ENCODE data around the gene PRPF40A.
"Not testable (repeated sequence)": the region's sequence is repeated elsewhere in the genome, so short reads cannot be mapped to it uniquely, and the experiment has no call there.

Gene PRPF40A

DNA sequence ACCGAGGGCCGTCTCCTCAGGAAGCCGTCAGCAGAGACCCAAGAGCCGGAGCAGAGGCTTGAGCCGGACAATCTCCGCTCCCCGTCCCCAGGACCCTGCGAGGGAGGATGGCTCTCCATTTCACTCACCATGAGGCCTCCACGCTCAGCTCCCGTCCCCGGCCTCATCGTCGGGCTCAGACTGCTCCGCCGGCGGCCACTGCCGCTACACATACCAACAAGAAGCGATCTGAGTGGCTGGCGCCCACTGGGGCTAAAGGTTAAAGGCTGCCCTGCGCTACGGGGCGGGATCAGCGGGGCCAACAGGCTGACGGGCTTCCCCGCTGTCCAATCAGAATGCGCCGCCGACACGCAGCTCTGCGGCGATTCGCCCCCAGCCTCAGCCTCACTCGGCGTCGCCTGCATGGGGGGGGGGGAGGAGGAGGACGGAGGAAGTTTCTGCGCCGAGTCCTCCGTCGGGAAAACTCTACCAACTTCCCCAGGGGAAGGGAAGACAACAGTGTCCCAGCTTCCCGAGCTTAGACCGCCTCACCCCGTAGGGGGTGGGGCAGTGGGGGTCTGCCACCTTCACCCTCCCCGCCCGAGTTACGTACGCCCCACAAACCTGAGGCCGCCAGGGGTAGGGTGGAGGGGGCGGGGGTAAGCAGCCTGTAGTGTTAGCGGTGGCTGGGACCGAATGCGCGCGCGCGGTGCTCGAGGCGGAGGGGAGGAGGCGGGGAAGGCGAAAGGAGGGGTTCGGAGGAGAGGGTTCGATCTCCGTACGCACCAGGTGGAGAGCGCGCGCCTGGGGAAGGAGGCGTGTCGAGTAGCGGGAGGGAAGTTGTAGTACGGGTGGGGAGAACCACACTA is at the start of gene PRPF40A:
Gene PRPF40A, minus strand, starts transcription at position 234 of the 848 bp plus-strand sequence. Its CDS starts 22 bp downstream, at position 212.
- peak; percentile 97 to 99 (median 98) for DNase-seq (ENCODE audit: low read depth in 3 of 3)

DNA sequence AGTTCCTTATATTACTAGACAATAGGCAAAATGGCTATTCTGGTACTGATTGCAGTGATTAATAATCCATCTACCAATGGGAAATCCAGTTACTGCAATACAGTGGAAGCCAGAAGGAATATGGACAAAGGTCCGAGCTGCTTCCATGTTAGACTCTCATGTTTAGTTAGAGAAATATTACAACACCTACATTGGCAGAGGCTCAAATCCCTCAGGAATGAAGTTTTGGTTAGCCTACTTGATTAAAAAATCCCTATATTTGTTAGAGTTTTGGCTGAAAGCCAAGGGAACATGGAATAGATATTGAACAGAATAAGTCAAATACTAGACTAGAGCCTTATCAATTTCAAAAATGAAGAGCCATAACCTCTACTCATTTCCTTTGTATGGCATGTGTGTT is 49.7 kb upstream of the PRPF40A start:
- no peak for DNase-seq (ENCODE audit: low read depth in 3 of 3)

DNA sequence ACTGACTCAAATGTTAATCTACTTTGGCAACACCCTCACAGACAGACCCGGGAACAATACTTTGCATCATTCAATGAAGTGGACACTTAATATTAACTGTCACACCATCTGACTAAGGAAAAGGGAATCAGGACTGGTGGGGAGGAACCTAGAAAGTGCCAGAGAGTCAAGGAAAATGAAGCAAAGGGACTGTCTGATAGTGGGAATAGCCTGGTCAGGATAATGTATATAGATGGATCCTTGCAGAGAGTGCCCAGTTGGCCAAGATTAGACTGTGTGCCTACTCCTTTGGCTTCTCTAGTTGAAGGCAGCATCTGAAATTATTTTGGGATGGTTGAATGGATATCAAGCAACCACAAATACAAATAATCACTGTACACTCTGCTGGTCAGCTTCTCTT is 46.4 kb upstream of the PRPF40A start:
- DNase-seq (ENCODE audit: low read depth in 3 of 3): no peak

DNA sequence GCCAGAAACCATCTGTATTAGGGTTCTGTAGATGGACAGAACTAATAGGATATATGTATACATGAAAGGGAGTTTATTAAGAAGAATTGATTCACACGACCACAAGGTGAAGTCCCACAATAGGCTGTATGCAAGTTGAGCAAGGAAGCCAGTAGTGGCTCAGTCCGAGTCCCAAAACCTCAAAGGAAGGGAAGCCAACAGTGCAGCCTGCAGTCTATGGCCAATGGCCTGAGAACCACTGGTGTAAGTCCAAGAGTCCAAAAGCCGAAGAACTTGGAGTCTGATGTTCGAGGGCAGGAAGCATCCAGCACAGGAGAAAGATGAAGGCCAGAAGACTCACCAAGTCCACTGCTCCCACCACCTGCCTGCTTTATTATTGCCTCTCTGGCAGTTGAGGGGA is 45.9 kb upstream of the PRPF40A start:
- not testable (repeated sequence) for DNase-seq (ENCODE audit: low read depth in 3 of 3)

DNA sequence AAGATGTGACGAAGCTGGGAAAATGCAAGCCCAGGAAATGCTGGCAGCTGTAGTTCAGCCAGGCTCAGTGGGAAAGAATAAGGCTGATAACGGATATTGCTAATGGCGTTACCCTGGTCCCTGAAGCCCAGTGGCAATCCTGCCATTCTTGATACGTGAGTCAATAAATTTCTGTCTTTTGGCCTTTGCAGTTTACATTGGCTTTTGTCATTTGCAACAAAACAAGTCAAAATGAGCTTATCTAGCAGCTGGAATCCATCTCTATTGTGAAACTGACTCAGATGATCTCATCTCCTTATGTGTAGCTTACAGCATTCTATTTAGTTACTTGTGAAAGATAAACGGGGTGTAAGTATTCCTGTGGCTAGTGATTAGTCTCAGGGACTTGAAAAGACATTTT is 44.9 kb upstream of the PRPF40A start:
- DNase-seq (ENCODE audit: low read depth in 3 of 3): no peak

DNA sequence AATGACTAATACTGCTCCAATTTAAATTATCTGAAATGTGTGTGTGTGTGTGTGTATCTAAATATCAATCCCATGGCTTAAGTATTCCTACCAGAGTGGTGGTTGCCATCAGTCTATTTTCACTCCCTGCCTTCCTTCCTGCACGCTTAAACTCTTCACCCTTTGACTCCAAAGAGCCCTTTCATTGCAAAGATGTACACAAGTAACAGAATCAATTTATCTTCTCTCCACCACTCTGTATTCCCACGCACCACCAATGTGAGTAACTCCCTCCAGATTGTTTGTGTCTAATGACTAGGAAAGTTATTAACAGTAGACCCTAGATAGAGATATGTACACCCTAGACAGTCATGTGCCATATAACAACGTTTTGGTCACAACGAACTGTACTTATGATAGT is 44.0 kb upstream of the PRPF40A start:
- DNase-seq (ENCODE audit: low read depth in 3 of 3): no peak

DNA sequence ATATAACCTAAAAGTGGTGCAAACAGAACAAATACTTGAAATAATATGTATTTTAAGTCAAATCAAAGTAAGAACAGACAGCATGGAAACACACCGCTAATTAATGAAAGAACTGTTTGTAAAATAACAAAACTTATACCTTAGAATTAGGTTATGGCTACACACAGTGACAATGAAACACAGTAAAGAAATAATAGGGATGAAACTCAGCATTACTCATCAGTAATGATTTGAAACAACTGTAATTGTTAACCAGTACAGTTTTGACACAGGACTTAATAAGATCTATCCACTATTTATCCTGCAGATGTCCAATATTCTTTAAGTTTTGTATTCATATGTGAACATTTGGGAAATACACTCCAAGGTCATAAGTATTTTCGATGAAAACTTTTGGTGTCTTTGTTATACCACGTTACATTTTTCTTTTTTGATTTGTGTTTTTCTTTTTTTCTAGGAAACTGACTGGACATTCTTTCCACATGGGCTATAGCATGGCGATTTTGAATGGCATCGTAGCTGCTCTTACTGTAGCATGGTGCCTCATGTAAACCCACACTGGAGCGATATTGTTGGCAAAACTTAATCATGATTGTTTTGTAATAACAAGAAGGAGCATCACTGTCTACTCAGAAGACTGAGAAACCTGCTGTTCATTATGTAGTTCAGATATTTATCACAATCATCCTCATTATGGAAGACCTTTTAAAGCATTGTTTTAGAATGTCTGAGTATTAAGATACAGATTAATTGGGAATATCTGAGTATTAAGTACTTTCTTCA is 42.2 kb upstream of the PRPF40A start:
- DNase-seq (ENCODE audit: low read depth in 3 of 3): no peak

DNA sequence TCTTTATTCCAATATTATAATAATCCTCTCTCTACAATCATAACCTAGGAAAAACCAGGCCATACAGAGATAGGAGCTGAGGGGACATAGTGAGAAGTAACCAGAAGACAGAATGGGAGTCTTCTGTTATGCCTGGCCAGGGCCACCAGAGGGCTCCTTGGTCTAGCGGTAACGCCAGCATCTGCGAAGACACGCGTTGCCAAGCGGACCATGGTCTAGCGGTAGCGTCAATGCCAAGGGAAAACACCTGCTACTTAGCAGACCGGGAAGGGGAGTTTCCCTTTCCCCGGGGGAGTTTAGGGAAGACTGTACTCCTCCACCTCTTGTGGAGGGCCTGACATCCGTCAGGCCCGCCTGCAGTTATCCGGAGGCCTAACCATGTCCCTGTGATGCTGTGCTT is 37.8 kb upstream of the PRPF40A start:
- DNase-seq (ENCODE audit: low read depth in 3 of 3): no peak

DNA sequence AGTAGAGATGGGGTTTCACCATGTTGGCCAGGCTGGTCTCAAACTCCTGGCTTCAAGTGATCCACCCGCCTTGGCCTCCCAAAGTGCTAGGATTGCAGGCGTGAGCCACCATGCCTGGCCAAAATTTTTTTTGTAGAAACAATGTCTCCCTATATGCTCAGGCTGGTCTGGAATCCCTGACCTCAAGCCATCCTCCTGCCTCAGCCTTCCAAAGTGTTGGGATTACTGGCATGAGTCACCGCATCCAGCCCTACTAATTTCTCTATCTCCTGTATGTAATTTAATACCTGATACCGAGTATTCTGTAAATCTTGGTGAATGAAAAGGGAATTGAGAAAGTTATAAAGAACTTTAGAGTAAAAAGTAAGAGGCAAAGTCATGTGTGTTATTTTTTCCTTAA is 30.5 kb upstream of the PRPF40A start:
- DNase-seq (ENCODE audit: low read depth in 3 of 3): not testable (repeated sequence)

DNA sequence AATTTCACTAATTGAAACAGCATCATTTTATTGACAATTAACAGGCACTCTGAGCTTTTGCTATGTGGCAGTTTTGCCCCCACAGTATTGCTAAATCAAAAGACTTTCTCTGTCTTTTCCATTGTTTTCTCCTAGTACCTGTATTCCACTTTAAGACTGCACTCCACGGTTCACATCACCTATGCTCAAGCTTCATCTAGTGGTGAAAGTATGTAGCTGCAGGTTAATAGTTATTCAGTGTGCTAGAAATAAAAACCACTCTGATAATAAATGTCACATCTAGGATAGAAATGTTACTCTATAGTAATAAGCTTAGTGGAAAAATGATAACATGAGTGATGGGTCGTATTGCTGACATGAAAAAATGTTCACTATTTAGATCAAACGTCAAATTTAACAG is 25.7 kb upstream of the PRPF40A start:
- no peak for DNase-seq (ENCODE audit: low read depth in 3 of 3)

DNA sequence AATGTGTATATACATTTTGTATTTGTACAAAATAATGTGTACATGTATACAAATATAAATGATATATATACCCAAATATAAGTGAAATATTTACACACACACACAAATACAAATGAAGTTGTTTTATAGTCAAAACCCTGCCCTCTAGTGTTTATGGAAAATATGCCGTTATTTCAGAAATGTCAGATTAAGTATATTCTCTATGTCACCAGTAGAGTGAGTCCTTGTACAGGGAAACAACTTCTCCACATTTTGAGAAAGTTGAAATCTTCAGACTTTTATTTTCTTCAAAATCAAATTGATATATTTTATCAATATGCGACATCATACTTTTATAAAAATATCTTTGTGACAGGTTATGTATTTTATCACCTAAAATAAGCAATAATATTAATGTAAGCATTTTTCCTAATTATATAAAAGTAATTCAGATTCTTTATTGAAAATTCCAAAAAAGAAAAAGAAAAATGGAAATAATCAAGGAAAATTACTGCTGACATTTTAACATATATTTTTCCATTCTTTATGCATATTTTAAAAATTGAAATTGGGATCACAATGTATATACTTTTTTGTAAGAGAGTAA is 23.6 kb upstream of the PRPF40A start:
- no peak for DNase-seq (ENCODE audit: low read depth in 3 of 3)

DNA sequence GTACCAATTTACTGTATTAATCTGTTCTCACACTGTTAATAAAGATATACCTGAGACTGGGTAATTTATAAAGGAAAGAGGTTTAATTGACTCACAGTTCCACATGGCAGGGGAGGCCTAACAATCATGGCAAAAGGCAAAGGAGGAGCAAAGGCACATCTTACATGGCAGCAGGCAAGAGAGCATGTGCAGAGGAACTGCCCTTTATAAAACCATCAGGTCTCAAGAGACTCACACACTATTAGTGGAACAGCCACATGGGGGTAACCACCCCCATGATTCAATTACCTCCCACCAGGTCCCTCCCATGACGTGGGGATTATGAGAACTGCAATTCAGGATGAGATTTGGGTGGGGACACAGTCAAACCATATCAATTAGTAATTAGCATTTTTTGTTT is 22.4 kb upstream of the PRPF40A start:
- not testable (repeated sequence) for DNase-seq (ENCODE audit: low read depth in 3 of 3)

DNA sequence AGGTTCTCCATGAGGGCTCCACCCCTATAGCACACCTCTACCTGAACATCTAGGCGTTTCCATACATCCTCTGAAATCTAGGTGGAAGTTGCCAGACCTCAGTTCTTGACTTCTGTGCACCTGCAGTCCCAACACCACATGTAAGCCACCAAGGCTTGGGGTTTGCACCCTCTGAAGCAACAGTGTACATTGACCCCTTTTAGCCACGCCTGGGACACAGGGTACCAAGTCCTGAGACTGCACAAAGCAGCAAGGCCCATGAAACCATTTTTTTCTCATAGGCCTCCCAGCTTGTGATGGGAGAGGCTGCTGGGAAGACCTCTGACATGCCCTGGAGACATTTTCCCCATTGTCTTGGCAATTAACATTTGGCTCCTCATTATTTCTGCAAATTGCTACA is 21.2 kb upstream of the PRPF40A start:
- DNase-seq (ENCODE audit: low read depth in 3 of 3): no peak

DNA sequence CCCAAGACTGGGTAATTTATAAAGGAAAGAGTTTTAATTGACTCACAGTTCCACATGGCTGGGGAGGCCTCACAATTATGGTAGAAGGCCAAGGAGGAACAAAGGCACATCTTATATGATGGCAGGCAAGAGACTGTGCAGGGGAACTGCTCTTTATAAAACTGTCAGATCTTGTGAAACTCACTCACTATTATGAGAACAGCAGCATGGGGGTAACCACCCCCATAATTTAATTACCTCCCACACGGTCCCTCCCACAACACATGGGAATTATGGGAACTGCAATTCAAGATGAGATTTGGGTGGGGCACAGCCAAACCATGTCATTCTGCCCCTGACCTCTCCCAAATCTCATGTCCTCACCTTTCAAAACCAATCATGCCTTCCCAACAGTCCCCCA is 20.2 kb upstream of the PRPF40A start:
- DNase-seq (ENCODE audit: low read depth in 3 of 3): not testable (repeated sequence)

DNA sequence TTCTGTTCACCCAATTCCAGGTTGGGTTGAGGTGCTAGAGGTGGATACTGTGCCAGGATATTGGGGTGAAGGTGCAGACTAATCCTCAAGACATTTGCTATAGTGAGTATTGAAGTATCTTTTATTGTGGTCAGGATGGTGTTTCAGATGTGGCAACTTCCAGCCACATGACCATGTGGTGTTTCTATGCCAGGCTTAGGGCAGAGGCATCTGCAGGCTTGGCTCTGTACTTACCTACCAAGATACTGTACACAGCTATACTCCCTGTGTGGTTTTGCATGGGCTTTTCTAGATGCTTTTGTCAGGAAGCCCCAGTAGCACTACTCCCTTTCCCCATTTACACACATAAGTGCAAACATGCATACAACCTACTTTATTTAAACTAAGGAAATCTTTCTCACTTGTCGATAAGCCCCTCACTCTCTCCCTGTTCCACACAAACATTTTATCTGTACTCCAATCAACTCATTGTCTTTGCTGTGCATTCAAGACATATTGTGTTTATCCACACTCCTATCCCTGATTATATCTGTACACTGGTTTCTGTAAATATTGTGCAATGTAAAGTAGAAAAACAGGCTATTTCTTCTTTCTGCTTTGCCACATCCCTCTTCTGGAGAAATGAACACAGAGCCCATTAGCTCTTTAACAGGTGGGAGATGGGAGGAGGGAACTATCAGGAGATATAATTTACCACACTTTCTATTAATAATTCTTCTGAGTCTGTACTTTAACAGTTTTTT is 13.5 kb upstream of the PRPF40A start:
- DNase-seq (ENCODE audit: low read depth in 3 of 3): no peak

DNA sequence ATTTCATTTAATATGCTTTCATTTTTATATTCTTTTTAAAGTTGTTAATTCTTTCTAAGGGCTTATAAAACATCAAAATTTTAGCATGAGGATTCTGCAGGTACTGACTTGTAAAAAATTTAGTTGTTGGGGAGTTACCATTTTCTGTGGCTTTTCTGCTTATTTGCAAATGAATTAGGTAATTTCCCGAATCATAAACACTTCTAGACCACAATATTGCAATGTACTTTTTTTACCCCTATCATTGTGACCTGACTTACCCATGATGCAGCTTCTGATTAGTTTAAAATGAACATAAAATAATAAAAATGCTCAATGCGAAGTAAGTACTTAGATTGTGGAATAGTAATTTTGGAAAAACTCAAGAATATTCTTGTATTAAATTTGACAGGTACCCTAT is 12.6 kb upstream of the PRPF40A start:
- no peak for DNase-seq (ENCODE audit: low read depth in 3 of 3)

DNA sequence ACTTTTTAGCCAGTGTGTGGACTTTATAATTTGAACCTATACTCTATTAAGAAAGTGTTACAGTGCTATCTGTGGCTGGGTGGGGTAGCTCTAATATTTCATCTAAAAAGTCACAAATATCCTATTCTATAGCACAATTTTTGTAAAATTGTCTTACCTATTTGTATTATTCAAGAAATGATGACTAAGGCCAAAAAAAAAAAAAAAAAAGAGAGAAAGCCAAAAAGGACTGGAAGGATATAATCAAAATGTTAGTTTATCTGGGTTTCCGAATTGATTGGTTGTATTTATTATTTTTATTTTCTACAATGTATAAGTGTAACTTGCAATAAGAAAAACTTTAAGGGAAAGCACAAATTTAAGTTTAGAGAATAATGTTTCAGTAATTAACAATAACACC is 6.7 kb upstream of the PRPF40A start:
- DNase-seq (ENCODE audit: low read depth in 3 of 3): no peak

DNA sequence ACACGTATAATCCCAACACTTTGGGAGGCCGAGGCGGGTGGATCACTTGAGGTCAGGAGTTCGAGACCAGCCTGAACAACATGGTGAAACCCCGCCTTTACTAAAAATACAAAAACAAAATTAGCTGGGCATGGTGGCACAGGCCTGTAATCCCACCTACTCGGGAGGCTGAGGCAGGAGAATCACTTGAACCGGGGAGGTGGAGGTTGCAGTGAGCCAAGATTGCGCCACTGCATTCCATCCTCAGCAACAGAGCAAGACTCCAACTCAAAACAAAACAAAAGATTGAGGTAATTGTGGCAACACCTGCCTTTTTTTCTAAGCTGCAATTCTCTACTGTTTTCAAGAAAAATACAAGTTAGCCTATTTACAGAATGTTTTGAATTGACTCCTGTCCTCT is 5.4 kb upstream of the PRPF40A start:
- not testable (repeated sequence) for DNase-seq (ENCODE audit: low read depth in 3 of 3)

DNA sequence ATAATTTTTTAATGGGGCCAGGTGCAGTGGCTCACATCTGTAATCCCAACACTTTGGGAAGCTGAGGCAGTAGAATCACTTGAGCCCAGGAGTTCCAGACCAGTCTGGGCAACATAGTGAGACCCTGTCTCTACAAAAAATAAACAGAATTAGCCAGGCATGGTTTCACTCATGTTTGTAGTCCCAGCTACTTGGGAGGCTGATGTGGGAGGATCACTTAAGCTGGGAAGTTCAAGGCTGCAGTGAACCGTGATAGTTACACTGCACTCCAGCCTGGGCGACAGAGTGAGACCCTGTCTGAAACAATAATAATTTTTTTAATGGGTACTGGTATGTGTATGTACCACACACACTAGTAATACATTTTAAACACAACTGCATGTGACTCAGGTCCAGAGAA is 3.5 kb upstream of the PRPF40A start:
- DNase-seq (ENCODE audit: low read depth in 3 of 3): no peak

DNA sequence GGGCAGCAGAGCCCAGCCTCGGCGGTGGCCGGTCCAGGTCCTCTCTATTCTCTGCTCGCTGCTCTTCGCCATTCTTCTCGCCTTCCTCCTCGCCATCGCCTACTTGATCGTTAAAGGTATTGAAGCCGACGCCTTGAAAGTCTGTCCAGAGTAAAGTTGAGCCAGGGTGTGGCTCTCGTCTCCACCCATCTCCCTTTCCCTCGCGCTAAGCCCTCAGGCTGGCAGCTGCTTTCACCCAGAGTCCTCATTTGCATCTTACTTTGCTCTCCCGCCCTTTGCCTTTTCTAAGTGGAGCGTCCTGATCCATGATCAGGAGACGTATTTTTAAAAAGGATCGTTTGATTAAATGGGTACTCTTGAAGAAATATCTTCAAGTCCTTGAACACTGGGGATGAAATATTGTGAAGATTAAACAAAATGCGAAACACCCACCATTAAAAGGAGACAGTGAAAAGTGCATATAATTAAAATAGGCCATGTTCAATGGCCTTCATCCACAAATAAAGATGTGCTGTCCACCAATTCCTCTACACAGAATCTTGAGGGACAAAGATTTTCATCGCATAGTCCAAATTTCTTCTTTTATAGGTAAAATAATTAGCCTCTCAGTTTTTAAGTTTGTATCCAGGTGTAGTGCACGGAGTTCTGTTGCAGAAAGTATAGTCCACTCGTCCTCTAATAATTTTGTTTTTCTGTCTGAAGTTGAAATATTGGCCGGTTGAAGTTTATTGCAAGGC is 1.8 kb upstream of the PRPF40A start:
- peak in 1 of 3 experiments; percentile 25 for DNase-seq (ENCODE audit: low read depth in 3 of 3)

Measured in stimulated activated CD4-positive, alpha-beta T cell treated with anti-CD3 and anti-CD28 coated beads, TNF-alpha, amount 100 ng/mL, for 24 hours (primary cell).